GM10266 (cell line): ENCODE measurements around the gene RUNX1.
A peak's percentile ranks its signal among the peaks of the same experiment; 100 is the strongest.

ENCODE experiments used
- DNase-seq: peaks from one replicate; pipeline ENCODE4 v3.0.0; 2012; ENCODE audit errors: extremely low spot score
- CTCF ChIP-seq: IDR thresholded peaks from 2 replicates; pipeline ENCODE4 v1.5.1; 2012; ENCODE audit warnings: mild to moderate bottlenecking, low read depth; ENCODE audit not compliant: control insufficient read depth, insufficient read depth; ENCODE audit errors: missing control alignments

RUNX1 gene

DNA sequence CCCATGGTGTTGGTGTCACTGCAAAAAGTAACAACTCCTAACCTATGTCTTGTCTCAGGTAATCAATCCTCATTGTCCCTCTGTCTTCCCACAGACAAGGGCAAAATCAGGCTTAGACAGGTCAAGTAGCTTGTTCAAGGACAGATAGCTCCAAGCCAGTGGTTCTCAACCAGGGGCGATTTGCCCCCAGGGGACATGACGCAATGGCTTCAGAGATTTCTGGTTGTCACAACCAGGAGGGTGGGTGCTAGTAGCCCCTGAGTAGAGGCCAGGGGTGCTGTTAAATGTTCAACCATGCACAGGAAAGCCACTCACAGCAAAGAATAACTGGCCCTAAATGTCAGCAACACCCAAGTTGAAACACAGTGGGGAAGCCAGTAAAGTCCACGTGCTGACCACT lies 178.9 kb downstream of the RUNX1 start:
- no peak for DNase-seq
- no peak for TF ChIP-seq CTCF

- no peak for DNase-seq
- no peak for TF ChIP-seq CTCF
Observed at GRCh38 chr21:34869545-34869944, 179.6 kb downstream of the RUNX1 start.

DNA sequence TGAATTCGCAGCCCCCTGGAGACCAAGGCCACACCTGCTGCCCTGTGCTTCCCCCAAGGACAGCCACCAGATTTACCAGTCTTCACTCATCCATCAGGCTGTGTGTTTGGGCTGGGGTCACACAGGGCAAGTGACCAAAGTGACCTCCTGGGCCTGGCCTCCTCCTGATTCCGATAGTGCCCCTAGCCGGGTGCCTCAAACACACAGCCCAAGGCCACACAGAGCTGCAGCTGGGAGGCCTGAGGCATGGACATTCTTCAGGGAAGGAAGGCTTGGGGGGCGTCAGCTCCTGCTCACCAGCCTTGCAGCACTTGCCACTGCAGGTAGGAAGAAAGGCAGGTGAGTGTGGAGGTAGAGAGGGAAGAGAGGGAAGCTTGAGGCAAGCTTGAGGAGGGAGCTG lies 181.3 kb downstream of the RUNX1 start:
- no peak for DNase-seq

GRCh38 chr21:34865400-34866241 lies 183.5 kb downstream of the RUNX1 start:
- peak; percentile 55 for DNase-seq
- no peak for TF ChIP-seq CTCF

More for the DNA sequence above, 181.3 kb downstream of the RUNX1 start:
- TF ChIP-seq CTCF = no peak

- no peak for TF ChIP-seq CTCF
- no peak for DNase-seq
Observed at GRCh38 chr21:34864370-34865149, 184.5 kb downstream of the RUNX1 start.

- DNase-seq = no peak
- no peak for TF ChIP-seq CTCF
Observed at GRCh38 chr21:34862951-34863350, 186.2 kb downstream of the RUNX1 start.

DNA sequence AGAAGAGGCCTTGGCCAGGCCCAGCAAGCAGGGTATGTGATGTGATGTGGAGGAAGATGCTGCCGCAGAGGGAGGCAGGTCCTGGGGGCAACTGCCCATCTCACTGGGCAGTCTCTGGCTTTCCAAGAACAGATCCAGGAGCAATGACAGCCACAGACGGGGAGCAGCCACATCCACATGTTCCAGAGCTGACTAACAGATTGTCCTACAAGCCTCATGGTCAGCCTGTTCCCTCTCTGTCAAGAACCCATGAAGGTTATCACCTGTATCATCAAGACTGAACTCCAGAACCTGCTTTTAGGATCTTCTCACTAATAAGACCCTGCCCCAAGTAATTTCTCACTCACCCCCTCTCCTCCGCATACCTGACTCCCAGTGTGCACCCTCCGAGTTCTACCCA lies 187.8 kb downstream of the RUNX1 start:
- no peak for DNase-seq
- TF ChIP-seq CTCF = no peak
